NK-92 (cell line): ENCODE measurements around the gene LIPI.
"Not testable (repeated sequence)": the region's sequence is repeated elsewhere in the genome, so short reads cannot be mapped to it uniquely, and the experiment has no call there.

Experiments
- DNase-seq: peaks from one replicate; lab custom pipeline; 2025; ENCODE audit not compliant: unreplicated experiment; lab: John Stamatoyannopoulos, UW

Gene LIPI

DNA sequence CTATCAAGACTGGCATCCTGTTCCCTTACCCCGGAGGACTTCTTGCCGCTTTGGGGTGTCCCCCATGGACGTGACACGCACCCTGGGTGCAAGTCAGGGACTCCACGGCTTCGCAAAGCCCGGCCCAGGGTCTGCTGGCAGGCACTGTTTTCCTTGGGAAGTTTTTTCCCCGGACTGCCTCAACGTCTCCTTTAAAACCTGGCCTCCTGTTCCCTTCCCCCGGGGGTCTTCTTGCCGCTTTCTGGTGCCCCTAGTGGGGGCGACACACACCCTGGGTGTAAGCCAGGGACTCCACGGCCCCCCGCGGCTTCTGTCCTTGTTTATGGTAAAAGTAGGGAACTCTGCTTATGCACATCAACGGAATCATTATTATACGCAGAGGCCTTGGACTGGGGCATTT is 136.6 kb downstream of the LIPI start:
- no peak for DNase-seq

DNA sequence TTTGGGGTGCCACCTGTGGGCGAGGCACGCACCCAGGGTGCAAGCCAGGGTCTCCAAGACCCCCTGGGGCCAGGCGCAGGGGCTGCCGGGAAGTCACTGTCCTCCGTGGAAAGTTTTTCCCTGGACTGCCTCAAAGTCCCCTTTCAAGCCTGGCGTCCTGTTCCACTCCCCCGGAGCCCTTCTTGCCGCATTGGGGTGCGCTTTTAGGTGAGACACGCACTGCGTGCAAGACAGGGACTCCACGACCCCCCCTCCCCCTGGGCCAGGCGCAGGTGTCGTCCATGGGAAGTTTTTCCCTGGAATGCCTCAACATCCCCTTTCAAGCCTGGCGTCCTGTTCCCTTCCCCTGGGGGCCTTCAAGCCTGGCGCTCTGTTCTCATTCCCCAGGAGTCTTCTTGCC is 137.1 kb downstream of the LIPI start:
- DNase-seq, result no peak

DNA sequence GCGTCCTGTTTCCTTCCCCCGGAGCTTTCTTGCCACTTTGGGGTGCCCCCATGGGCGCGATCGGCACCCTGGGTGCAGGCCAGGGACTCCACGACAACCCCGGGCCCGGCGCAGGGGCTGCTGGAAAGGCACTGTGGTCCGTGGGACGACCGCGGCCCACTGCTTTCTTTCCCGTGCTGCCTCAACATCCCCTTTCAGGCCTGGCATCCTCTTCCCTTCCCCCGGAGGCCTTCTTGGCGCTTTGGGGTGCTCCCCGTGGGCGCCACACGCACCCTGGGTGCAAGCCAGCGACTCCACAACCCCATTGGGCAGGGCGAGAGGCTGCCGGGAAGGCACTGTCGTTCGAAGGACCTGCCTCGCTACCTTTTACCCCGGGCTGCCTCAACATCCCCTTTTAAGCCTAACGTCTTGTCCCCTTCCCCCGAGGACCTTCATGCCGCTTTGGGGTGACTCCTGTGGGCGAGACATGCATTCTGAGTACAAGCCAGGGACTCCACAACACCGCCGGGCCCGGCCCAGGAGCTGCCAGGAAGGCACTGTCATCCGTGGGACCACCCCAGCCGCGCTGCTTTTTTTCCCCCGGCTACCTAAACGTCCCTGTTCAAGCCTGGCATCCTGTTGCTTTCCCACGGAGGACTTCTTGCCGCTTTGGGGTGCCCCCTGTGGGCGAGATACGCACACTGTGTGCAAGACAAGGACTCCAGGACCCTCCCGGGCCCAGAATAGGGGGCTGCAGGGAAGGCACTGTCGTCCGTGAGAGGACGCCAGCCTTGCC is 137.8 kb downstream of the LIPI start:
- DNase-seq, result no peak

DNA sequence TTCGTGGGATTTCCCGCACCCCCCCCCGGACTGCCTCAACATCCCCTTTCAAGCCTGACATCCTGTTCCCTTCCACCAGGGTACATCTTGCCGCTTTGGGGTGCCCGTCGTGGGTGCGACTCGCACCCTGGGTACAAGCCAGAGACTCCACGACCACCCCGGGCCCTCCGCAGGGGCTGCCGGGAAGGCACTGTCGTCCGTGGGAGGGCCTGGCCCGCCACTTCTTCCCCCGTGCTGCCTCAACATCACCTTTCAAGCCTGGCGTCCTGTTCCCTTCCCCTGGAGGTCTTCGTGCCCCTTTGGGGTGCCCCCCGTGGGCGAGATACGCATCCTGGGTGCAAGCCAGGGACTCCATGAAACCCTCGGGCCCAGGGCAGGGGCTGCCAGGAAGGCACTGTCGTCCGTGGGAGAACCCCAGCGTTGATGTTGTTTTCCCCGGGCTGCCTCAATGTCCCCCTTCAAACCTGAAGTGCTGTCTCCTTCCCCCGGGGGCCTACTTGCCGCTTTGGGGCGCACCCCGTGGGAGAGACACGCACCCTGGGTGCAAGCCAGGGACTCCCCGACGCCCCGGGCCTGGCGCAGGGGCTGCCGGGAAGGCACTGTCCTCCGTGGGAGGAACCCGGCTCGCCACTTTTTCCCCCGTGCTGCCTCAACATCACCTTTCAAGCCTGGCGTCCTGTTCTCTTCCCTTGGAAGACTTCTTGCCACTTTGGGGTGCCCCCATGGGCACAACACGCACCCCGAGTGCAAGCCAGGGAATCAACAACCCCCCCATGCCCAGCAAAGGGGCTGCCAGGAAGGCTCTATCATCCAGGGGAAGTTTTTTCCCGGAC is 138.6 kb downstream of the LIPI start:
- no peak for DNase-seq

GRCh38 chr21:14070968-14071367 is 139.8 kb downstream of the LIPI start:
- no peak for DNase-seq

DNA sequence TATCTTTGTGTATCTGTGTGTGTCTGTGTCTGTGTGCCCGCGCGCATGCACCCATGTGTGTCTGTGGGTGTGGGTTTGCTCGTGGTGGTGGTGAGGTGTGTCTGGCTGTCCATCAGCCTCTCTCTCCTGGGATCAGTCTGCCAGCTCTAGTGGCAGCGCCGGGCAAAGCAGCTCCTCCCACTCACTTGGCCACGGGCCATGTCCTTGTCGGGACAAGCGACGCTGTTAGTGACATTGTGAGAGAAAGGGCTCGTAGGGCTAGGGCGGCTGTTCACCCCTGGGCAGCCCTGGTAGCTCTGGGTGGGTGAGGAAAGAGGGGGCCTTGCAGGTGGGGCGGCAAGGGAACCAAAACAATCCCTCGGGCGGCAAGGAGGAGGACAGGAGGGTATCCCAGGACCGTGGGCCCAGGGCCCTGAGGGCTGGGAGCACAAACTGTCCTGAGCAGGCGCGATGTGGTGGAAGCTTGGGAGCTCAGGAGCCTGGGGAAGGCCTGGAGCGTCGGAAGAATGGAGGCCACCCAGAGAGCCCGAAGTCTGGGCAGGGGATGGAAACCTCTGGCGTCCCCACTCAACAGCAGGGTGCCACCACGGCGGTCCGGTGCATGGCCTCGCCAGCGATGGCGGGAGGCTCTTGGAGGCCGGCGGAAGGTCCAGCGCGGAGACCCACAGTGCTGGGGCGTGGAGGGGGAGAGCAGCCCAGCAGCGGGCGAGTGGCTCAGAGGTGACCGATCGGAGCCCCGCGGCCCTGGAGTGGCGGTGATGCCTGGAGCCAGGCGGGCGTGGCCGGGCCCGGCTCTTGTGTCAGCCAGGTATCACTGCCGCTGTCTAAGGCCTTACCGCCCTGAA is 140.5 kb downstream of the LIPI start:
- no peak for DNase-seq

DNA sequence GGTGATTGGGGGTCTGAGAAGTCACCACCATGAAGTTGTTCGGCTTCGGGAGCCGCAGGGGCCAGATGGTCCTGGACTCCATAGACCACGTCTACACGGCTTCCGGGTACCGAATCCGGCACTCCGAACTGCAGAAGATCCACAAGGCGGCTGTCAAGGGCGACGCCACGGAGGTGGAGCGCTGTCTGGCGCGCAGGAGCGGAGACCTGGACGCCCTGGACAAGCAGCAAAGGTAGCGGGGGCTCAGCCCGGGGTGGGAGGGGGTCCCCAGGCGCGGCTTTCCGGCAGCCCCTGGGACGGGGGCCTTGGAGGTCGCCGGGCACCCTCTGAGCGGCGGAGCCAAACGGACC is 146.5 kb downstream of the LIPI start:
- no peak for DNase-seq

DNA sequence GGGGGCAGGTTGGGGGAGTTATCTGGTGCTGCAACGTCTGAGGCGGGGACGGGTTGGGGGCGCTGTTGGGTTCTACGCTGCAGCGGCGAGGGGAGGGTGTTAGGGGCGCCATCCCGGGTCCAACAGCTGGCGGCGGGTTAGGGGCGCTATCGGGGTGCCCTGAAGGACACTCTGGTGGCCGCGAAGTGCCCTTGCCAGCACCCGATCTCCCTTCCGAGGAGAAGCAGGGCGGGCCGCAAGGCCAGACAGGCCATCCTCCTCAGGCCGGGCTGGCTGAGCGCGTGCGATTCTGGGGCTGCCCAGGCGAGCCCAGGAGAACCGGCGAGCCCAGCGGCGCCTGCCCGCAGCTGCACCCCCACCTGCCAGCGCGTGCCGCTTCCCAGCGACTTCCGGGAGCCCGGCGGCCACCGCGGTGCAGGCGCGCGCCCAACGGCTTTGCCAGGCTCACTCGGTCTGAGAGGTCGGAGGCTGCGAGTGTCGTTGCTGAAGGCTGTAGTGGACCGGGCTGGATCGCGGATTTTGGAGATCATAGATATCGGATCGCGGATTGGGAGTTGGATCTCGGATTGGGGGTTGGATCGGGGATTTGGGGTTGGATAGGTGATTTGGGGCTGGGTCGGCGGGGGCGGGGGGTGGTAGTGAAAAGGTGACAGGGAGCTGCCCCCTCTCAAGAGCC is 147.0 kb downstream of the LIPI start:
- DNase-seq, result not testable (repeated sequence)

DNA sequence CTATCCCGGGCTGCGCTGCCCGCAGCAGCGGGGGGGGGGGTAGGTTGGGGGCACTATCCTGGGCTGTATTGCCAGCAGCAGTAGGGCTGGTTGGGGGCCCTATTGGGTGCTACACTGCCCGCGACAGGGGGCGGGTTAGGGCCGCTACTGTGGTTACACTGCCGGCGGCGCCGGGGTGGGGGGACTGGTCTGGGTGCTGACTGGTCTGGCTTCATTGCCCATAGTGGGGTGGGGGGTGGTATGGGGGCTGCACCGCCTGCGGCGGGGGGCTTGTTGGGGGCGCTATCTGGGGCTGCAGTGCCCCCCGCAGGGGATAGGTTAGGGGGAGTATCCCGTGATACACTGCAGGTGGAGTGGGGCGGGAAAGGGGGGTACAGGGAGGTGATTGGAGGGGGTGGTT is 148.1 kb downstream of the LIPI start:
- DNase-seq, result not testable (repeated sequence)

DNA sequence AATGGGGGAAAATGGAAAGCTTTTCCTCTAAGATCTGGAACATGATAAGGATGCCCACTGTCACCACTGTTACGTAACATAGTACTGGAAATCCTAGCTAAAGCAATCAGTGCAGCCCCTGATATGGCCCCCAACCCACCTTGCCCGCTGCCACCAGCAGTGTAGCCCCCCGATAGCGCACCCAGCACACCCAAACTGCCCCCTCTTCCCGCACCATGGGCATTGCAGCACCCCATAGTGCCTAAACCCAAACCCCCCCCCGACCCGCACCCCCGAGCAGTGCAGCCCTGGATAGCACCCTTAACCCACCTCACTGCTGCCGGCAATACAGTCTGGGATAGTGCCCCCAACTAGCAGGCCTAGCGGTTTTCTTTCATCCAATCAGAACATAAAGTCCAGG is 148.9 kb downstream of the LIPI start:
- DNase-seq, result not testable (repeated sequence)

DNA sequence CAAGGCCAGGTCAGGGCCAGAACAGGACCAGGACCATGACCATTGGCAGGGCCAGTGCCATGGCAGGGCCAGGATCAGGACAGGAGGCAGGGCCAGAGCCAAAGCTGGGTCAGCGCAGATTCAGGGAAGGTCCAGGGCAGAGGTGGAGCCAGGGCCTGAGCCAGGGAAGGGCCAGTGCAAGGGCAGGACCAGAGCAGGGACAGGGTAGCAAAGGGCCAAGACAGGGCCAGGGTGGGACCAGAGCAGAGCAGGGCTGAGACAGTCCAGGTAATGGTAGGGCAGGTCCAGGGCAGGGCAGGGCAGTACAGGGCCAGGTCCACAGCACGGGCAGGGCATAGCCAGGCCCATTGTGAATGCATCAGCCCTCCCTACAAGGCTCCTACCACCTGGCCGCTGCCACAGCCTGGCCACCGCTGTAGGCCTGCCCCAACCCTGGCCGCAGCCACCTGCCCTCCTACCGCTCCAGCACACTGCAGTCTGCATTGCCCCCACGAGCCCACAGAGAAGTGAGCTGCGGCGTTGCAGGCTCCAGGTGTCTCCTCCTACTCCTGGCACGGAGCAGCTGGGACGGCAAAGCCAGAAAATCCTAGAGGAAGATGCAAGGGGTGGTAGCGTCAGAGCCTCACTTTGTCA is 151.6 kb downstream of the LIPI start:
- not testable (repeated sequence) for DNase-seq
